GM19328 (cell line): Measurements from ENCODE around the gene SREBF1.

Experiments
- ATAC-seq: cut with Tn5 transposase; IDR thresholded peaks from one replicate; pipeline ENCODE4 v1.9.1; 2021; ENCODE audit warnings: mild to moderate bottlenecking, moderate library complexity; ENCODE audit not compliant: unreplicated experiment

The SREBF1 gene

GRCh38 chr17:17859909-17860765, 23.4 kb upstream of the SREBF1 start:
- no peak for ATAC-seq

GRCh38 chr17:17857496-17857895, 20.7 kb upstream of the SREBF1 start:
- no peak for ATAC-seq

GRCh38 chr17:17856386-17856785, 19.6 kb upstream of the SREBF1 start:
- ATAC-seq: no peak

GRCh38 chr17:17855976-17856375, 19.2 kb upstream of the SREBF1 start:
- no peak for ATAC-seq

GRCh38 chr17:17853811-17854447, 17.1 kb upstream of the SREBF1 start:
- ATAC-seq: no peak

GRCh38 chr17:17852930-17853329, 16.1 kb upstream of the SREBF1 start:
- no peak for ATAC-seq

GRCh38 chr17:17851103-17852002, 14.6 kb upstream of the SREBF1 start:
- no peak for ATAC-seq

GRCh38 chr17:17849845-17850373, 13.1 kb upstream of the SREBF1 start:
- ATAC-seq: no peak

- ATAC-seq: no peak
These were observed 12.5 kb upstream of the SREBF1 start for GRCh38 chr17:17849147-17849820.

- ATAC-seq: no peak
These were observed 11.7 kb upstream of the SREBF1 start for GRCh38 chr17:17848311-17849082.

GRCh38 chr17:17847726-17848125, 10.9 kb upstream of the SREBF1 start:
- ATAC-seq: no peak

GRCh38 chr17:17847118-17847689, 10.4 kb upstream of the SREBF1 start:
- ATAC-seq: no peak

- ATAC-seq: no peak
These were observed 9.9 kb upstream of the SREBF1 start for GRCh38 chr17:17846645-17847044.

GRCh38 chr17:17846003-17846402, 9.2 kb upstream of the SREBF1 start:
- ATAC-seq: no peak

GRCh38 chr17:17845046-17845775, 8.4 kb upstream of the SREBF1 start:
- ATAC-seq: no peak

GRCh38 chr17:17844500-17844899, 7.7 kb upstream of the SREBF1 start:
- no peak for ATAC-seq

GRCh38 chr17:17844079-17844478, 7.3 kb upstream of the SREBF1 start:
- no peak for ATAC-seq

- ATAC-seq: no peak
These were observed 6.3 kb upstream of the SREBF1 start for GRCh38 chr17:17843096-17843495.
